Pancreas (tissue), 10 donors: Measurements from ENCODE around the gene SLC6A5. TPM values are rescaled to one million over a fixed set of nuclear protein-coding genes. Genes with fewer than 3 reads are reported as not detected.
A peak's percentile ranks its signal among the peaks of the same experiment; 100 is the strongest.

Source experiments
- ATAC-seq, 4 donors: fragments of 200-7000 bp; cut with Tn5 transposase; one replicate each; pipeline versions ENCODE4 v1.8.0 to v1.9.1; 2020; ENCODE audit warnings: mild to moderate bottlenecking in 4 of 4, moderate library complexity in 4 of 4
- DNase-seq, 6 donors: peaks; one replicate each; pipeline ENCODE4 v3.0.0-alpha.2; 2020
- FAIRE-seq: peaks from 2 replicates; lab custom pipeline; 2012; peaks lifted over from hg19 to GRCh38; lab: Jason Lieb, UNC
- H3K27ac ChIP-seq, 4 donors: fragments of 200-600 bp; sonication (generic); 1 replicate in 3 of 4; 2 replicates in 1 of 4; pipeline versions ENCODE4 v1.5.0 to v1.8.0; 2020
- H3K27me3 ChIP-seq, 4 donors: fragments of 200-600 bp; one replicate each; pipeline ENCODE4 v1.8.0; 2021
- H3K36me3 ChIP-seq, 3 donors: fragments of 200-600 bp; sonication (generic) in 1 of 3; one replicate each; pipeline versions ENCODE4 v1.5.0 to v1.8.0; 2020 to 2021
- H3K4me1 ChIP-seq, 3 donors: fragments of 200-600 bp; one replicate each; pipeline ENCODE4 v1.8.0; 2021
- H3K4me3 ChIP-seq, 4 donors: fragments of 200-600 bp; sonication (generic) in 2 of 4; one replicate each; pipeline versions ENCODE4 v1.5.0 to v1.8.0; 2020 to 2021
- H3K9me3 ChIP-seq, 4 donors: fragments of 200-600 bp; one replicate each; pipeline ENCODE4 v1.8.0; 2021
- CTCF ChIP-seq, 4 donors: fragments of 200-600 bp; sonication (generic) in 3 of 4; IDR thresholded peaks; one replicate each; pipeline versions ENCODE4 v1.5.0 to v1.8.0; 2021; ENCODE audit warnings: antibody characterized with exemption in 4 of 4
- WGBS, 2 donors: extraction: QIAGEN DNeasy Blood & Tissue Kit; methylation state at CpG; one replicate each; pipeline ENCODE4 v1.1.7; 2013; 5-methylcytosine and 5-hydroxymethylcytosine counted together
- intact Hi-C, 3 donors: fragments of 100-400 bp; cut with DNase I; formaldehyde crosslinking; loops; one replicate each; pipeline versions ENCODE4 v1.11.1 to v1.14.2; 2022
- polyA plus RNA-seq, 2 donors: library from polyadenylated mRNA; stranded (reverse); fragments of 200-250 nt; gene quantifications; one replicate each; pipeline ENCODE4 v1.2.3, GENCODE V29; 2013
- total RNA-seq, 6 donors: library from RNA; stranded (reverse); fragmentation: NEBNext Ultra II Directional in 4 of 6; extraction: Animal tissue kit (Norgen Biotek cat#: 25700) in 4 of 6; gene quantifications; one replicate each; pipeline versions ENCODE4 v1.2.1 to v1.2.4, GENCODE V29; 2021 to 2023
- donor health status: healthy with polysubstance abuse.
- donor health status: DM: no; HTN: no; CAD: no; lungs with moderate emphysema.
- donor health status: DM: no; HTN: no; CAD: no.
- donor health status: control.
- donor health status: control.
- donor health status: Bipolar disorder and iron deficiency.
- donor health status: DM: yes; HTN: yes; CAD: no.
- donor health status: DM: no; HTN: no; CAD: no.
- donor health status: DM: no; HTN: no; CAD: no.
- donor health status: DM: yes; HTN: yes; CAD: no.

Gene SLC6A5
- total and polyA plus RNA-seq, 8 donors, result not detected

DNA sequence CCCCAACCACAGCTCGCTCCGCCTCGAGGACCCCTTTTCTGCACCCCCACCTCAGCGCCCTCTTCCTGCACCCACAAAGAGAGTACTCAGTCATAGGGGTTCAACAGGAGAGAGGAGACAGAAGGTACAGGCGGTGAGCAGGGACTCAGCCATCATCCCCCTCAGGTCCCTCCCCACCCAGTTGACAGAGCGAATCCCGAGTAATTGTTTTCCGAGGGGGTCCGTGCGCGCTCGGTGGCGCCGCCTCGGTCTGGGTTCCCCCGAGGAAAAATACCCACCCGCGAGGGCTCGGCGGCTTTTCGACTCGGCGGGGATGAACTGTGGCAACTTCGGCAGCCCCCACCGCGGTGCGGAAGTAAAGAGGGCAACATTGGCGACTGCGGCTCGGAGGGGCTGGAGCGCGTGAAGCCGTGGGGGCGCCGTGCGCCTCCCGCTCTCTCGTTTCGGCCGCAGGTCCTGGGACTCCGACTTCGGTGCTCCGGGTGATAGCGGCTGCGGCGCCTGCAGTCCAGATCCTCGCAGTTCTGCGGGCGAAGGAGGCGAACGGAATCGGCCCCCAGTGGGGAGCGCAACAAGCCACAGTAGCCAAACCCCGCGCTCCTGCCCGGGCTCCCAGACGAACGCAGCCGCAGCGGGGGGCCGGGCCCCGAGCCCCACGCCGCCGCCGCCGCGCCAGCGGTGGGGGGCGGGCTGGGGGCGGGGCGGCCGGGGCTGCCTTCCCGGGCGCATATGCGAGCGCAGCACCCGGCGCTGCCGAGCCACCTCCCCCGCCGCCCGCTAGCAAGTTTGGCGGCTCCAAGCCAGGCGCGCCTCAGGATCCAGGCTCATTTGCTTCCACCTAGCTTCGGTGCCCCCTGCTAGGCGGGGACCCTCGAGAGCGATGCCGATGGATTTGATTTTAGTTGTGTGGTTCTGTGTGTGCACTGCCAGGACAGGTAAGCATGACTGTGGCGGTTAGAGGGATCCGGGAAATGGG is 69.7 kb downstream of the SLC6A5 start, which contains the start of gene NELL1:
NELL1 (plus strand) TSS at position 743 of the 976 bp plus-strand sequence.
- ATAC-seq (peak in 1 of 4 donors; percentile 26), FAIRE-seq (no peak), DNase-seq (peak in 2 of 6 donors; percentile 49 to 60)
- Histone ChIP-seq H3K4me3 (peak within 1 kb of the TSS in 1 of 4 donors; percentile 25), H3K9me3 (no peaks in the 10 kb centered on the region), H3K36me3 (no peaks in the 10 kb centered on the region), H3K4me1 (no peaks in the 10 kb centered on the region), H3K27ac (no peak within 1 kb of the TSS), H3K27me3 (peaks cover 0 to 10% (median 3%) of the 10 kb centered on the region in 4 donors)
- intact Hi-C loops, result no loop called here
- no peak for TF ChIP-seq CTCF (IDR thresholded peaks at IDR 0.05)
- 1% methylated on average over 84 to 93 of the region's 93 CpGs for WGBS, 2 donors

DNA sequence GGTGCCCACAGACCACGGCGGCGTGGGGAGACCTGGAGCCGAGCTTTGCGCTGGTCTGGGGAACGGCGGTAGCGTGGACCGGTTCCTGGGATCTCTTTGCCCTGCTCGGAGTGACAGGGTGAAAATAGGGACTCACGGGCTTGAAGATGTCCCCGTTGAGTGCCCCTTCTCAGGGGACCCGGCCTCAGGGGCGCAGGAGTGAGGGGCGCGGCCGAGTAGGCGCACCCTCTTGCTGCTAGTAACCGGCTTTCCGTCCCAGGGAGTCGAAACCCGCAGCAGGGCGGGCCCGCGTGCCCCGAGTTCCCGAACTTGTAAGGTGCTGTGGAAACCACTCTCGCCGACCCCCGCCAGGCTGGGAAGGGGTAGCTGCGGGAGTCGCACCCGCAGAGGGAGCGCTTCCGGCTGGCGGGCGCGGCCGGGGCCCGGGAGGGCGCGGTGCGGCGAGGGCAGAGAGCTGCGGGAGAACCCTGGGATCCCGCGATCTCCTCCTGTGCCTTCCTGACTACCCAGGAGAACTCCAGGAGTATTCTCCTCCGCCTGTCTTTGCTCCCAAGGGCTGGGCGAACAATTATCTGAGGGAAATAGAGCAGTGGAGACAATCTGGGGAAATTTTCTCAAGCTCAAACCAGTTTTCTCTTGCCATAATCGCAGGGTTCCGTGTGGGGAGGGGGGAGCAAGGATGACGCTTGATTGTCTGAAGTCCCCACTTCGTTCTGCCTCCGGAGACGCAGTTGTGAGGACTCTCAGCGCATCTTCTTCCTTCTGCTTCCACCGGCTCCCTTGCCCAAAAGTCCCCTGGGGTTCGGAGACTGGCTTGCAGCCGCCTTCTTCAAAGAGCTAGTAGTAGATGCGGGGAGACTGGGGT is 70.6 kb downstream of the SLC6A5 start:
- no peak for TF ChIP-seq CTCF (IDR thresholded peaks at IDR 0.05)
- H3K27me3 ChIP-seq, result peaks cover 0 to 10% (median 3%) of the 10 kb centered on the region in 4 donors
- no peak for ATAC-seq
- H3K4me1 ChIP-seq, result no peaks in the 10 kb centered on the region
- intact Hi-C loops, result no loop called here
- H3K27ac ChIP-seq, result no peak overlapping the region
- peak in 2 of 6 donors; percentile 57 to 76 for DNase-seq
- no peaks in the 10 kb centered on the region for H3K36me3 ChIP-seq
- no peak for FAIRE-seq
- no peaks in the 10 kb centered on the region for H3K9me3 ChIP-seq
- WGBS, 2 donors, result 2% methylated on average over 60 of the region's 60 CpGs
- peak overlapping the region in 1 of 4 donors; percentile 11 for H3K4me3 ChIP-seq

GRCh38 chr11:20670932-20671403 is 71.6 kb downstream of the SLC6A5 start:
- no peak for FAIRE-seq
- H3K36me3 ChIP-seq, result no peaks in the 10 kb centered on the region
- no peak for ATAC-seq
- no peaks in the 10 kb centered on the region for H3K9me3 ChIP-seq
- intact Hi-C loops, result no loop called here
- peaks cover 0 to 10% (median 3%) of the 10 kb centered on the region in 4 donors for H3K27me3 ChIP-seq
- no peaks in the 10 kb centered on the region for H3K4me1 ChIP-seq
- no peak overlapping the region for H3K27ac ChIP-seq
- no peak overlapping the region for H3K4me3 ChIP-seq
- TF ChIP-seq CTCF (IDR thresholded peaks at IDR 0.05), result no peak
- peak in 1 of 6 donors; percentile 41 for DNase-seq
- 5 to 6% methylated on average over 21 of the region's 21 CpGs for WGBS, 2 donors

DNA sequence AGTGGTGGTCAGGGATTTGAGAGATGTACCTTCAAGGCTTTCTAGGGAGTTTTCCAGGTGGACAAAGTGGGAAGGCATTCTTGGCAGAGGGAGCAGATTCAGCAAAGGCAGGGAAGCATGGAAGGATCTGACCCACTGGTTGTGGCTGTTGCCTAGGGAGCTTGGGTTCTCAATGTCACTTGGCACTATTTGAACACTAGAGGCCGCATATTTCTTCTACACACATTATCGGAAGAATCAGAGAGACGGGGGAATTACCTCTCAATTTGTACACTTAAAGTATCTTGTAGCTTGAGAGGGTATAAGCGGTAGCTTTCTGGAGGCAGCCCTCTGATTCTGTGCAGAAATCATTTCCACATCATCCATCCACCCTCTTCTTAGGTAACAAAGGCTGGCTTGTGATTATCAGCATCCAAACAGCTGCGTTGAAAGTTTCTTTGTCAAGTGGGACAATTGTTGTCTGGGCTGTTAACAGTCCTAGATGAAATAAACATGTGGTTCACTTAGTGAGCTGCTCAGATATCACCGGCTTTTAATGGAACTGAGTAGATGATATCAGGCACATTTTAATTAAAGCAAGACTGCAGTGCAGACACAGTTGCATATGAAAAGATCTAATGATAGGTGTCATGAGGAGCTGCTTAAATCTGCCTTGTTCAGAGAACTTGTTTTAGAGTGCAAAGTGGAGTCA is 72.6 kb downstream of the SLC6A5 start:
- Histone ChIP-seq H3K9me3 (no peaks in the 10 kb centered on the region), H3K4me3 (no peak overlapping the region), H3K27ac (no peak overlapping the region), H3K4me1 (no peaks in the 10 kb centered on the region), H3K36me3 (no peaks in the 10 kb centered on the region), H3K27me3 (peaks cover 0 to 10% (median 3%) of the 10 kb centered on the region in 4 donors)
- WGBS, 2 donors, result 9 to 16% methylated on average over 6 of the region's 6 CpGs
- DNase-seq, result no peak
- ATAC-seq, result peak in 2 of 4 donors; percentile 45 to 55
- no peak for TF ChIP-seq CTCF (IDR thresholded peaks at IDR 0.05)
- no peak for FAIRE-seq
- intact Hi-C loops, result no loop called here
